Upper lobe of left lung (tissue), 4 donors: ENCODE results near the gene FBXW11.

Source experiments
- POLR2A ChIP-seq, 4 donors: fragments of 450-650 bp; IDR thresholded peaks; one replicate each; pipeline ENCODE4 v1.5.1; 2016 to 2017; ENCODE audit warnings: antibody characterized with exemption in 4 of 4, mild to moderate bottlenecking in 2 of 4
- TF ChIP-seq, protein P1 (sequence below), 6 experiments: fragments of 450-650 bp in 4 of 6; fragments of 200-600 bp in 2 of 6; sonication (generic) in 2 of 6; IDR thresholded peaks; one replicate each; pipeline ENCODE4 v1.5.1; 2016 to 2019; ENCODE audit warnings: antibody characterized with exemption in 6 of 6

DNA sequence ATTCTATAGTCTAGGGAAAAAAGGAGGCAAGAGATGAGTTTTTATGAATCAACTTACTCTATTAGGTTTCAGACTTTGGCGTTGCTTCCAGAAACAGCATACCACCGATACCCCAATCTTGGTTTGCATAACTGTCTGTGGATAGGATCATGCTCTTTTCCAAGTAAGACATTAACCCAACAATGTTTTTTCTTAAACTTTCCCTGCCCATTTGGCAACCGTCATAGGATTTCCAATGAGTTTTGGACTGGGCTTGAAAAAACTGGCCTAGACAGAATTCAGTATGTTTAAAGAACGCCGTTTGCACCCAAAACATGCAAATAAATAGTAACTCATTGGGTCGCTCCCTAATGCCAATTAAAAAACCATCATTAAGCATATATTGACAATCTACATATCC lies 114.8 kb downstream of the FBXW11 start:
- TF ChIP-seq, protein P1, sequence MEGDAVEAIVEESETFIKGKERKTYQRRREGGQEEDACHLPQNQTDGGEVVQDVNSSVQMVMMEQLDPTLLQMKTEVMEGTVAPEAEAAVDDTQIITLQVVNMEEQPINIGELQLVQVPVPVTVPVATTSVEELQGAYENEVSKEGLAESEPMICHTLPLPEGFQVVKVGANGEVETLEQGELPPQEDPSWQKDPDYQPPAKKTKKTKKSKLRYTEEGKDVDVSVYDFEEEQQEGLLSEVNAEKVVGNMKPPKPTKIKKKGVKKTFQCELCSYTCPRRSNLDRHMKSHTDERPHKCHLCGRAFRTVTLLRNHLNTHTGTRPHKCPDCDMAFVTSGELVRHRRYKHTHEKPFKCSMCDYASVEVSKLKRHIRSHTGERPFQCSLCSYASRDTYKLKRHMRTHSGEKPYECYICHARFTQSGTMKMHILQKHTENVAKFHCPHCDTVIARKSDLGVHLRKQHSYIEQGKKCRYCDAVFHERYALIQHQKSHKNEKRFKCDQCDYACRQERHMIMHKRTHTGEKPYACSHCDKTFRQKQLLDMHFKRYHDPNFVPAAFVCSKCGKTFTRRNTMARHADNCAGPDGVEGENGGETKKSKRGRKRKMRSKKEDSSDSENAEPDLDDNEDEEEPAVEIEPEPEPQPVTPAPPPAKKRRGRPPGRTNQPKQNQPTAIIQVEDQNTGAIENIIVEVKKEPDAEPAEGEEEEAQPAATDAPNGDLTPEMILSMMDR (IDR thresholded peaks at IDR 0.05) = no peak
- no peak for TF ChIP-seq POLR2A (IDR thresholded peaks at IDR 0.05)
